HG03108 (cell line): Measurements from ENCODE around the gene CCDC78.

ENCODE experiments used
- ATAC-seq: cut with Tn5 transposase; IDR thresholded peaks from one replicate; pipeline ENCODE4 v1.9.1; 2021; ENCODE audit warnings: moderate library complexity; ENCODE audit not compliant: unreplicated experiment

CCDC78 gene

GRCh38 chr16:740459-740763 is 14.2 kb upstream of the CCDC78 start:
- ATAC-seq, result no peak

- ATAC-seq, result no peak
These were observed 13.6 kb upstream of the CCDC78 start for GRCh38 chr16:739560-740458.

DNA sequence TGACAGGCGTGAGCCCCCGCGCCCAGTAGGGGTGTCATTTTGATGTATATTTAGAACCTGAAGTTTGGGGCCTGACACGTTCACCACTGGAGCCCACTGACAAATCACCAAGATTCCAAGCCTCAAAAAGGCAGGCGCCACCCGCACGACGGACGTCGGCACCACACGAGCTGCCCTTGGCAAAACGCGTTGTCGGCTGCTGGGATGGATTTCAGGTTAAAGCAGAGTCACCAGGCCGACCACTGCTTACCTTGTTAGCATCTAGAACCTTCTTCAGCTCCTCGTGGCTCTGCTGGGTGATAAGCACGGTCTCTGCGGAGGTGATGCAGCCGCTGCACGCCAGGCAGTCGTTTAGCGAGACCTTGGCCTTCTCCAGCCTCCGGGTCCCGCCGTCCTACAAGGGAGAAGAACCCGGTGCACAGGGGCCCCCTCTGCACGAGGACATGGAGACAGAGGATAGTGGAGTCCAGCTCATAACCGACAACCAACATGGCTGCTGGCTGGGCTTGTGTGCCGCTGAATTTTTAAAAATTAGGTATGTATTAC is 10.8 kb upstream of the CCDC78 start:
- ATAC-seq, result no peak

DNA sequence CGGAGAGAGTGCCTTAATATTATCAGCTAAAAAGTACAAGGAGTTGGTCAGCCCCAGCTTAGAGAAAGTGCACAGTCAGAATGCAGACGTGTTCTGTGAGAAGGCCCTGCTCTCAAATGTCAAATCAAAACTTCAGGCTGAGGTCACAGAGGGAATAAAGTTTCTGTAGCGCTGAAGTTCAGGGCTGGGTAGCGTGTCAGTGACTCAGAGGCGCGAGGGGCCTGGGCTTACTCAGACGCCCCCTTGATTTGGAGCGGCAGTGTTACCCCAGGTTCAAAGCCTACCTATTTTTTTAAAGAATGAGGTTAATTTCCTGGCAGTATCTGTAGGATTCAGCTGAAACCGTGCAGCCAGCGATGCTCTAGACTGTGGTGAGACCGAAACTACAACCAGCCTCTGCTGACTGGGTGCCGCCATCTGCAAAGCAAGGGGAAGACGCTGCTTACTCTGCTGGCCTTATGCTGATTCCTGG is 9.8 kb upstream of the CCDC78 start:
- no peak for ATAC-seq

- ATAC-seq, result no peak
These were observed 9.0 kb upstream of the CCDC78 start for GRCh38 chr16:734981-735881.

DNA sequence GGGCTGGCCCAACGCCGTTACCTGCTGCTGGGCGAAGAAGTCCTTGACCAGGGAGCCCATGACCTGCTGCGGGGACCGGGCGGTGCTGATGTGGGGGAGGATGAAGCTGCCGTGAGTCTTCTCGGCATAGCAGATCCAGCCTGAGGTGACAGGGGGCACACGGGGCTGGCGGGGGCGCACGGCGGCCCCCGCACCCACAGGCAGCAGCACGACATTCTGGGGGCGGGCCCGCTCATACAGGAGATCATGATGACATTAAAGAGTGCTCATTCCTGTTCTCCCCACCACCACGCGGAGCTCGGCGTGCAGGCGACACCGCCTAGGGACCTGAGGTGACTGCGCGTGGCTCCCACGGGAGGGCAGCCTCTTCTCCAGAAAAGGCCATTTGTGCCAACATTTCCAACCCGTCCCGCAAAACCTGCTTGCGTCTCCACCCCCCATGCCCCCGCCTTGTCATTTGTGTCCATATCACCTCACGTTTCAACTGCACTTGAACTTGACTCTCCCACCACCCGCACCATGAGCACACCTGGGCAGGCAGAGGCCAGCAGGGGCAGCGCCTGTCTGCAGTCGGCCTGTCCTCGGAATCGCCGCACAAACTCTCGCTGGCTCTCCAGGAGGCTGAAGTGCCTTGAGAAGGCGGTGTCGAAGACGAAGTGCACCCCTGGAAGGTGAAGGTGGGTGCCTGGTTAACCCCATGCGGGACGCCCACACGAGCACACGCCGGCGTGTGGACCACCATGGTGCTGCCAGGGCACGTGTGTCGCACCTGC is 8.2 kb upstream of the CCDC78 start:
- no peak for ATAC-seq

DNA sequence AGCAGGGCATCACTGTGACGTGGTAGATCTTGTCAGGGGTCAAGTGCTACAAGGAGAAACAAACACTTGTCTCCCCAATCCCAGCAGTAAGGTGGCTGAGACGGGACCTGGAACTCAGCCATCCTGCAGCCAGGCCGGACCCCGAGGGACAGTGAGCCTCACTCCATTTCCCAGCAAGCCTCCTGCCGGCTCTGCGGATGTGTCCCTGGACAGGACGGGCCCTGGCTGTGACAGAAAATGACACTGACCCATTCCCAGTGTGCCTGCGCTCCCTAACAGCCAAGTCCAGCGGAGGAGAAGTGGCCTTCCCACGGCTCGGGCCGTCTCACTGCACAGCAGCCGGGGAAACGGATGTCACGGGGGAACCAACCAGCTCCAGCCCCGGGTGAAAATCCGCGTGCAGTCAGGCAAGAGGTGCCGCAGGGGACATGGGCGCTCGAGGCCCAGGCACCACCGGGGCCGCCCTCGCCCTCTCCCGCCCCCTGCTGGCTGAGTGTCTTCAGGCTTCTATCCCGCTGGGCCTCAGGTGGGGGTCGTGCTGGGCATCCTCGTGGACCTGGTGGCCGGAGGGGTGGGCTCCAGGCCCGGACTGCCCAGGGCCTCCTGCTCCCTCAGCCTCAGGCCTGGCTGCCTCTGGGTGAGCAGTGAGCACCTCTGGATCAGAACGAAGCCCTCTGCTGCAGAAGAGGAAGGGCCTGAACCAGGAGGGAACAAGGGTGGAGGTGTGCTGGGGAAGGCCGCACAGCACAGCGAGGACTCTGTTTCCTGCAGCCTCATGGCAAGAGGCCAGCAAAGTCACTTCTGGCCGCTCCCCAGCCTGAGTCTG is 7.4 kb upstream of the CCDC78 start:
- no peak for ATAC-seq

DNA sequence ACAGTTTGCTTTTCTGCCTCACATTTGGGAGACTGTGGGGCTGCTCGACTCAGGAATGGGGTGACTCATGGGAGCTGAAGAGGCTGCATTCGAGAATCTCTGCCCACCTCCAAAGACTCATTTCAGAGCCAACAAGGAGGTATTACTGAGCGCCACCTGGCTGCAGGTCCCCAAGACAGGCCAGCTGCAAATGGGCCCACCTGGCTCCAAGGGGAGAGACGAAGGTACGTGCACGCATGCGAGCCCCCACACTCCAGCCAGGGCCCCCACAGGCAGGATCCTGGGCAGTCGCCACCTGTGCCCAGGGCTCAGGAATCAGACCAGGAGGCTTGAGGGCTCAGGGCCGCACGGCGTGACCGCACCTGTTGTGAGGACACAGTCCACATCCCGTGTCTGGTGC is 6.7 kb upstream of the CCDC78 start:
- no peak for ATAC-seq

GRCh38 chr16:732332-732731 is 6.1 kb upstream of the CCDC78 start:
- ATAC-seq, result no peak

GRCh38 chr16:730666-731509 is 4.6 kb upstream of the CCDC78 start:
- ATAC-seq, result no peak

GRCh38 chr16:729768-730665 is 3.8 kb upstream of the CCDC78 start:
- ATAC-seq, result no peak

- no peak for ATAC-seq
These were observed 2.9 kb upstream of the CCDC78 start for GRCh38 chr16:728890-729744.

DNA sequence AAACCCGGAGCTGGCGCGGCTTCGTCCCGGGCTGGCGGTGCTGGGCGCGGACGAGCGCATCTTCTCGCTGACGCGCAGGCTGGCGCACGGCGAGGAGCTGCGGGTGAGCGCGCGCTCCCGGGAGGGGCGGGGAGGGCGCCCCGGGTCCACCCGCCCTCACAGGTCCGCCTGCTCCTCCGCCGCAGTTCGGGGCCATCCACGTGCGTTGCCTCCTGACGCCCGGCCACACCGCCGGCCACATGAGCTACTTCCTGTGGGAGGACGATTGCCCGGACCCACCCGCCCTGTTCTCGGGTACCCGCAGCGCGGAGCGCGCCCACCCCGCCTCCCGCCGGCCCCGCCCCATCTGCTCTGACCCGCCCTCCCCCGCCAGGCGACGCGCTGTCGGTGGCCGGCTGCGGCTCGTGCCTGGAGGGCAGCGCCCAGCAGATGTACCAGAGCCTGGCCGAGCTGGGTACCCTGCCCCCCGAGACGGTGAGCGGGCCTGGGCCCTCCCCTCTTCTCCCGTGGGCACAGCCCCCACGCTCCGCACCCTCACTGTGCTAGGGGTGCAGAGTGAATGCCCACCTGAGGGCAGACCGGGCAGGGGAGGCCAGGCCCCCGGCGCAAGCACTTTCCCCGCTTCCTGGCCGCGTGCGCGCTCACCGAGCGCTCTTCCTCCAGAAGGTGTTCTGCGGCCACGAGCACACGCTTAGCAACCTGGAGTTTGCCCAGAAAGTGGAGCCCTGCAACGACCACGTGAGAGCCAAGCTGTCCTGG is 2.1 kb upstream of the CCDC78 start:
- peak; percentile 33 for ATAC-seq

- no peak for ATAC-seq
These were observed 1.2 kb upstream of the CCDC78 start for GRCh38 chr16:727291-727977.

DNA sequence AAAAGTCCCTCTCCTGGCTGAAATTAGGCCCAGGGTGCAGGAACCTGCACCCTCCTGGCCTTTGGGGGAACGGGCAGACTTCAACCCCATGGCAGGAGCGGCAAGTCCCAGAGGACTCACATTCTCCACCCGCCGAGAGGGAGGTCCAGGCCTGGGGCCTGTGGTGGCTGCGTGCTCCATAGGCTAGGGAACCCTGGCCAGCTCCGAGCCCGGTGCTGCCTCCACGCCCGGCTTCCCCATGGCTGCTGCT is 130 bp downstream of the CCDC78 start:
- ATAC-seq, result no peak
